Measurements from ENCODE around the gene UBQLN3. TPM values are rescaled to one million over a fixed set of nuclear protein-coding genes. Genes with fewer than 3 reads are reported as not detected.

The UBQLN3 gene
- total and polyA plus RNA-seq, 2 experiments from 2014 or later: not detected

DNA sequence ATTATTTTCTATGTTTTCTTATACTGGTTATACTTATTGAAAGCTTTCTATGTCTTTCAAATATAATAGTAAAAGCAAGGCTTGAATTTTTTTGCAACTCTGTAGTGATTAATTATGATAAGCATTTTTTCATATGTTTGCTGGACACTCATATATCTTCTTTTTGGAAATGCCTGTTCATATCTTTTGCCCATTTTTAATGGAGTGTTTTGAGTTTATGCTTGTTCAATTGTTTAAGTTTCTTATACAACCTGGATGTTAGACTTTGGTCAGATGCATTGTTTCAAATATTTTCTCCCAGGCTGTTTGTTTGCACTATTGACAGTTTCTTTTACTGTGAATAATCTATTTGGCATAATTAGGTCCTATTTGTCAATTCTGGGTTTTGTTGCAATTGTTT, 26.7 kb upstream of the UBQLN3 start:
- DNase-seq (ENCODE audit: low spot score): no peak
- H3K4me1 ChIP-seq (ENCODE audit: insufficient read depth): no peaks in the 10 kb centered on the region
- Mint-ChIP-seq H3K4me1 (no peaks in the 10 kb centered on the region), H3K27ac (no peak overlapping the region), H3K36me3 (ENCODE audit: low read depth) (no peaks in the 10 kb centered on the region), H3K4me3 (no peak overlapping the region), H3K27me3 (ENCODE audit: insufficient read depth, low read depth, poor library complexity) (no peaks in the 10 kb centered on the region), H3K9me3 (peaks cover 3% of the 10 kb centered on the region; the same call in 1 of the 3 replicates)
- H3K4me2 ChIP-seq: no peak overlapping the region
- TF ChIP-seq, protein P1, sequence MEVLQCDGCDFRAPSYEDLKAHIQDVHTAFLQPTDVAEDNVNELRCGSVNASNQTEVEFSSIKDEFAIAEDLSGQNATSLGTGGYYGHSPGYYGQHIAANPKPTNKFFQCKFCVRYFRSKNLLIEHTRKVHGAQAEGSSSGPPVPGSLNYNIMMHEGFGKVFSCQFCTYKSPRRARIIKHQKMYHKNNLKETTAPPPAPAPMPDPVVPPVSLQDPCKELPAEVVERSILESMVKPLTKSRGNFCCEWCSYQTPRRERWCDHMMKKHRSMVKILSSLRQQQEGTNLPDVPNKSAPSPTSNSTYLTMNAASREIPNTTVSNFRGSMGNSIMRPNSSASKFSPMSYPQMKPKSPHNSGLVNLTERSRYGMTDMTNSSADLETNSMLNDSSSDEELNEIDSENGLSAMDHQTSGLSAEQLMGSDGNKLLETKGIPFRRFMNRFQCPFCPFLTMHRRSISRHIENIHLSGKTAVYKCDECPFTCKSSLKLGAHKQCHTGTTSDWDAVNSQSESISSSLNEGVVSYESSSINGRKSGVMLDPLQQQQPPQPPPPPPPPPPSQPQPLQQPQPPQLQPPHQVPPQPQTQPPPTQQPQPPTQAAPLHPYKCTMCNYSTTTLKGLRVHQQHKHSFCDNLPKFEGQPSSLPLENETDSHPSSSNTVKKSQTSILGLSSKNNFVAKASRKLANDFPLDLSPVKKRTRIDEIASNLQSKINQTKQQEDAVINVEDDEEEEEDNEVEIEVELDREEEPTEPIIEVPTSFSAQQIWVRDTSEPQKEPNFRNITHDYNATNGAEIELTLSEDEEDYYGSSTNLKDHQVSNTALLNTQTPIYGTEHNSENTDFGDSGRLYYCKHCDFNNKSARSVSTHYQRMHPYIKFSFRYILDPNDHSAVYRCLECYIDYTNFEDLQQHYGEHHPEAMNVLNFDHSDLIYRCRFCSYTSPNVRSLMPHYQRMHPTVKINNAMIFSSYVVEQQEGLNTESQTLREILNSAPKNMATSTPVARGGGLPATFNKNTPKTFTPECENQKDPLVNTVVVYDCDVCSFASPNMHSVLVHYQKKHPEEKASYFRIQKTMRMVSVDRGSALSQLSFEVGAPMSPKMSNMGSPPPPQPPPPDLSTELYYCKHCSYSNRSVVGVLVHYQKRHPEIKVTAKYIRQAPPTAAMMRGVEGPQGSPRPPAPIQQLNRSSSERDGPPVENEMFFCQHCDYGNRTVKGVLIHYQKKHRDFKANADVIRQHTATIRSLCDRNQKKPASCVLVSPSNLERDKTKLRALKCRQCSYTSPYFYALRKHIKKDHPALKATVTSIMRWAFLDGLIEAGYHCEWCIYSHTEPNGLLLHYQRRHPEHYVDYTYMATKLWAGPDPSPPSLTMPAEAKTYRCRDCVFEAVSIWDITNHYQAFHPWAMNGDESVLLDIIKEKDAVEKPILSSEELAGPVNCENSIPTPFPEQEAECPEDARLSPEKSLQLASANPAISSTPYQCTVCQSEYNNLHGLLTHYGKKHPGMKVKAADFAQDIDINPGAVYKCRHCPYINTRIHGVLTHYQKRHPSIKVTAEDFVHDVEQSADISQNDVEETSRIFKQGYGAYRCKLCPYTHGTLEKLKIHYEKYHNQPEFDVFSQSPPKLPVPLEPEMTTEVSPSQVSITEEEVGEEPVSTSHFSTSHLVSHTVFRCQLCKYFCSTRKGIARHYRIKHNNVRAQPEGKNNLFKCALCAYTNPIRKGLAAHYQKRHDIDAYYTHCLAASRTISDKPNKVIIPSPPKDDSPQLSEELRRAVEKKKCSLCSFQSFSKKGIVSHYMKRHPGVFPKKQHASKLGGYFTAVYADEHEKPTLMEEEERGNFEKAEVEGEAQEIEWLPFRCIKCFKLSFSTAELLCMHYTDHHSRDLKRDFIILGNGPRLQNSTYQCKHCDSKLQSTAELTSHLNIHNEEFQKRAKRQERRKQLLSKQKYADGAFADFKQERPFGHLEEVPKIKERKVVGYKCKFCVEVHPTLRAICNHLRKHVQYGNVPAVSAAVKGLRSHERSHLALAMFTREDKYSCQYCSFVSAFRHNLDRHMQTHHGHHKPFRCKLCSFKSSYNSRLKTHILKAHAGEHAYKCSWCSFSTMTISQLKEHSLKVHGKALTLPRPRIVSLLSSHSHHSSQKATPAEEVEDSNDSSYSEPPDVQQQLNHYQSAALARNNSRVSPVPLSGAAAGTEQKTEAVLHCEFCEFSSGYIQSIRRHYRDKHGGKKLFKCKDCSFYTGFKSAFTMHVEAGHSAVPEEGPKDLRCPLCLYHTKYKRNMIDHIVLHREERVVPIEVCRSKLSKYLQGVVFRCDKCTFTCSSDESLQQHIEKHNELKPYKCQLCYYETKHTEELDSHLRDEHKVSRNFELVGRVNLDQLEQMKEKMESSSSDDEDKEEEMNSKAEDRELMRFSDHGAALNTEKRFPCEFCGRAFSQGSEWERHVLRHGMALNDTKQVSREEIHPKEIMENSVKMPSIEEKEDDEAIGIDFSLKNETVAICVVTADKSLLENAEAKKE (CRISPR knock-in tag; IDR thresholded peaks at IDR 0.05): no peak
- TF ChIP-seq POLR2AphosphoS5 (IDR thresholded peaks at IDR 0.05; ENCODE audit: low read depth) (no peak), EZH2phosphoT487 (IDR thresholded peaks at IDR 0.05; ENCODE audit: unreplicated experiment) (no peak), ZNF331 (CRISPR knock-in tag; IDR thresholded peaks at IDR 0.05; ENCODE audit: low read depth) (no peak), EZH2 (IDR thresholded peaks at IDR 0.05; ENCODE audit: low read depth, unreplicated experiment) (no peak), ZNF114 (CRISPR knock-in tag; IDR thresholded peaks at IDR 0.05) (no peak), JUNB (IDR thresholded peaks at IDR 0.05; ENCODE audit: unreplicated experiment) (no peak), NANOG (IDR thresholded peaks at IDR 0.05; ENCODE audit: borderline replicate concordance) (no peak), STAT1 (IDR thresholded peaks at IDR 0.05; ENCODE audit: unreplicated experiment) (no peak), CREB1 (CRISPR knock-in tag; IDR thresholded peaks at IDR 0.05; ENCODE audit: low read depth) (no peak)
- TF ChIP-seq, protein P2, sequence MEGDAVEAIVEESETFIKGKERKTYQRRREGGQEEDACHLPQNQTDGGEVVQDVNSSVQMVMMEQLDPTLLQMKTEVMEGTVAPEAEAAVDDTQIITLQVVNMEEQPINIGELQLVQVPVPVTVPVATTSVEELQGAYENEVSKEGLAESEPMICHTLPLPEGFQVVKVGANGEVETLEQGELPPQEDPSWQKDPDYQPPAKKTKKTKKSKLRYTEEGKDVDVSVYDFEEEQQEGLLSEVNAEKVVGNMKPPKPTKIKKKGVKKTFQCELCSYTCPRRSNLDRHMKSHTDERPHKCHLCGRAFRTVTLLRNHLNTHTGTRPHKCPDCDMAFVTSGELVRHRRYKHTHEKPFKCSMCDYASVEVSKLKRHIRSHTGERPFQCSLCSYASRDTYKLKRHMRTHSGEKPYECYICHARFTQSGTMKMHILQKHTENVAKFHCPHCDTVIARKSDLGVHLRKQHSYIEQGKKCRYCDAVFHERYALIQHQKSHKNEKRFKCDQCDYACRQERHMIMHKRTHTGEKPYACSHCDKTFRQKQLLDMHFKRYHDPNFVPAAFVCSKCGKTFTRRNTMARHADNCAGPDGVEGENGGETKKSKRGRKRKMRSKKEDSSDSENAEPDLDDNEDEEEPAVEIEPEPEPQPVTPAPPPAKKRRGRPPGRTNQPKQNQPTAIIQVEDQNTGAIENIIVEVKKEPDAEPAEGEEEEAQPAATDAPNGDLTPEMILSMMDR (conservative IDR thresholded peaks at IDR 0.05; ENCODE audit: low read depth in 2 of 2): no peak
- TF ChIP-seq, protein P3, sequence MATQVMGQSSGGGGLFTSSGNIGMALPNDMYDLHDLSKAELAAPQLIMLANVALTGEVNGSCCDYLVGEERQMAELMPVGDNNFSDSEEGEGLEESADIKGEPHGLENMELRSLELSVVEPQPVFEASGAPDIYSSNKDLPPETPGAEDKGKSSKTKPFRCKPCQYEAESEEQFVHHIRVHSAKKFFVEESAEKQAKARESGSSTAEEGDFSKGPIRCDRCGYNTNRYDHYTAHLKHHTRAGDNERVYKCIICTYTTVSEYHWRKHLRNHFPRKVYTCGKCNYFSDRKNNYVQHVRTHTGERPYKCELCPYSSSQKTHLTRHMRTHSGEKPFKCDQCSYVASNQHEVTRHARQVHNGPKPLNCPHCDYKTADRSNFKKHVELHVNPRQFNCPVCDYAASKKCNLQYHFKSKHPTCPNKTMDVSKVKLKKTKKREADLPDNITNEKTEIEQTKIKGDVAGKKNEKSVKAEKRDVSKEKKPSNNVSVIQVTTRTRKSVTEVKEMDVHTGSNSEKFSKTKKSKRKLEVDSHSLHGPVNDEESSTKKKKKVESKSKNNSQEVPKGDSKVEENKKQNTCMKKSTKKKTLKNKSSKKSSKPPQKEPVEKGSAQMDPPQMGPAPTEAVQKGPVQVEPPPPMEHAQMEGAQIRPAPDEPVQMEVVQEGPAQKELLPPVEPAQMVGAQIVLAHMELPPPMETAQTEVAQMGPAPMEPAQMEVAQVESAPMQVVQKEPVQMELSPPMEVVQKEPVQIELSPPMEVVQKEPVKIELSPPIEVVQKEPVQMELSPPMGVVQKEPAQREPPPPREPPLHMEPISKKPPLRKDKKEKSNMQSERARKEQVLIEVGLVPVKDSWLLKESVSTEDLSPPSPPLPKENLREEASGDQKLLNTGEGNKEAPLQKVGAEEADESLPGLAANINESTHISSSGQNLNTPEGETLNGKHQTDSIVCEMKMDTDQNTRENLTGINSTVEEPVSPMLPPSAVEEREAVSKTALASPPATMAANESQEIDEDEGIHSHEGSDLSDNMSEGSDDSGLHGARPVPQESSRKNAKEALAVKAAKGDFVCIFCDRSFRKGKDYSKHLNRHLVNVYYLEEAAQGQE (IDR thresholded peaks at IDR 0.05; ENCODE audit: unreplicated experiment): no peak
- TF ChIP-seq, protein P4, sequence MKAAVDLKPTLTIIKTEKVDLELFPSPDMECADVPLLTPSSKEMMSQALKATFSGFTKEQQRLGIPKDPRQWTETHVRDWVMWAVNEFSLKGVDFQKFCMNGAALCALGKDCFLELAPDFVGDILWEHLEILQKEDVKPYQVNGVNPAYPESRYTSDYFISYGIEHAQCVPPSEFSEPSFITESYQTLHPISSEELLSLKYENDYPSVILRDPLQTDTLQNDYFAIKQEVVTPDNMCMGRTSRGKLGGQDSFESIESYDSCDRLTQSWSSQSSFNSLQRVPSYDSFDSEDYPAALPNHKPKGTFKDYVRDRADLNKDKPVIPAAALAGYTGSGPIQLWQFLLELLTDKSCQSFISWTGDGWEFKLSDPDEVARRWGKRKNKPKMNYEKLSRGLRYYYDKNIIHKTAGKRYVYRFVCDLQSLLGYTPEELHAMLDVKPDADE (IDR thresholded peaks at IDR 0.05): no peak
- H3F3A ChIP-seq (replicated peaks; ENCODE audit: low read depth): no peaks in the 10 kb centered on the region
- no peaks in the 10 kb centered on the region for H4K20me1 ChIP-seq (replicated peaks; ENCODE audit: insufficient read depth)
- H3K27ac ChIP-seq (ENCODE audit: low read depth): no peak overlapping the region
- no peak overlapping the region for H2AFZ ChIP-seq
- no peaks in the 10 kb centered on the region for H3K79me2 ChIP-seq (replicated peaks; ENCODE audit: insufficient read depth)
- no peak for ATAC-seq
- no peak overlapping the region for H3K4me3 ChIP-seq
- no peaks in the 10 kb centered on the region for H3K9me2 ChIP-seq (ENCODE audit: insufficient read depth)
- H3K27me3 ChIP-seq (ENCODE audit: insufficient read depth): no peaks in the 10 kb centered on the region
- no peaks in the 10 kb centered on the region for H3K36me3 ChIP-seq (ENCODE audit: insufficient read depth)
